Stimulated activated CD4-positive, alpha-beta T cell treated with anti-CD3 and anti-CD28 coated beads, Interleukin-1b, Interleukin-23, amount 100 ng/mL, for 24 hours (primary cell): ENCODE measurements around the gene PCDHGB7.
"Not testable (repeated sequence)": the region's sequence is repeated elsewhere in the genome, so short reads cannot be mapped to it uniquely, and the experiment has no call there.

Source experiments
- DNase-seq, 4 experiments: peaks; one replicate each; pipeline ENCODE4 v3.0.0-alpha.2; 2020; ENCODE audit warnings: low read depth in 4 of 4, low spot score in 1 of 4

The PCDHGB7 gene

GRCh38 chr5:141394401-141395187 is 22.9 kb upstream of the PCDHGB7 start:
- not testable (repeated sequence) for DNase-seq

- peak in 1 of 4 experiments; percentile 32 for DNase-seq
Observed at GRCh38 chr5:141397756-141398551, 19.5 kb upstream of the PCDHGB7 start, which contains the start of gene PCDHGB5. TSS of gene PCDHGB5 (plus strand) at chr5:141397947. CDS start at chr5:141398128, 181 bp downstream.

GRCh38 chr5:141398608-141399007 is 18.9 kb upstream of the PCDHGB7 start:
- no peak for DNase-seq

GRCh38 chr5:141399555-141400258 is 17.8 kb upstream of the PCDHGB7 start:
- DNase-seq = no peak

- peak in 1 of 4 experiments; percentile 11 for DNase-seq
Observed at GRCh38 chr5:141402553-141403243, 14.8 kb upstream of the PCDHGB7 start, which contains the start of gene PCDHGA9. TSS of gene PCDHGA9 (plus strand) at chr5:141402778. CDS start at chr5:141402953, 175 bp downstream.

- no peak for DNase-seq
Observed at GRCh38 chr5:141403387-141403786, 14.1 kb upstream of the PCDHGB7 start.

GRCh38 chr5:141407790-141408505 is 9.5 kb upstream of the PCDHGB7 start, which contains the start of gene PCDHGB6:
TSS of gene PCDHGB6 (plus strand) at chr5:141408021. CDS start at chr5:141408203, 182 bp downstream.
- DNase-seq = not testable (repeated sequence)

- DNase-seq = no peak
Observed at GRCh38 chr5:141409598-141410306, 7.7 kb upstream of the PCDHGB7 start.

GRCh38 chr5:141411575-141411974 is 5.9 kb upstream of the PCDHGB7 start:
- DNase-seq = no peak

- DNase-seq = peak in 1 of 4 experiments; percentile 39
Observed at GRCh38 chr5:141412854-141413539, 4.5 kb upstream of the PCDHGB7 start, which contains the start of gene PCDHGA10. TSS of gene PCDHGA10 (plus strand) at chr5:141412987. CDS start at chr5:141413176, 189 bp downstream.

- DNase-seq = no peak
Observed at GRCh38 chr5:141413540-141414069, 3.9 kb upstream of the PCDHGB7 start.

- not testable (repeated sequence) for DNase-seq
Observed at GRCh38 chr5:141414548-141415274, 2.8 kb upstream of the PCDHGB7 start.

- DNase-seq = not testable (repeated sequence)
Observed at GRCh38 chr5:141415275-141415618, 2.2 kb upstream of the PCDHGB7 start.

- DNase-seq = no peak
Observed at GRCh38 chr5:141419074-141419880, 1.8 kb downstream of the PCDHGB7 start.

GRCh38 chr5:141420855-141421488 is 3.5 kb downstream of the PCDHGB7 start, which contains the start of gene PCDHGA11:
TSS of gene PCDHGA11 (plus strand) at chr5:141421051. CDS start at chr5:141421228, 177 bp downstream.
- no peak for DNase-seq

GRCh38 chr5:141421489-141421855 is 4.0 kb downstream of the PCDHGB7 start:
- no peak for DNase-seq
